Common myeloid progenitor, CD34-positive (primary cell): ENCODE measurements around the gene TMBIM6. TPM values are rescaled to one million over a fixed set of nuclear protein-coding genes. Genes with fewer than 3 reads are reported as not detected.

Experiments
- CTCF ChIA-PET: fragments of 350-600 bp; sonication (Branson Sonifier 250); formaldehyde crosslinking; loops from one replicate; lab custom pipeline; 2021; ENCODE audit warnings: antibody characterized with exemption; lab: Charles Lee
- POLR2A ChIA-PET: fragments of 350-600 bp; sonication (Branson Sonifier 250); formaldehyde crosslinking; loops from one replicate; lab custom pipeline; 2021; ENCODE audit warnings: antibody characterized with exemption; lab: Charles Lee
- DNase-seq, 3 donors: peaks; one replicate each; pipeline versions ENCODE4 v3.0.0 to v3.0.0-alpha.2; 2013
- H3K27ac ChIP-seq, 2 experiments: 1 replicate in 1 of 2; 2 replicates in 1 of 2; pipeline ENCODE4 v1.7.0; 2013; ENCODE audit warnings: inconsistent platforms in 2 of 2, low read length in 2 of 2, mild to moderate bottlenecking in 2 of 2, low read depth in 1 of 2, moderate library complexity in 1 of 2; ENCODE audit not compliant: severe bottlenecking in 2 of 2, insufficient read depth in 1 of 2, poor library complexity in 1 of 2
- H3K27me3 ChIP-seq, 5 experiments: replicated peaks in 2 of 5; 1 replicate in 3 of 5; 2 replicates in 2 of 5; pipeline versions ENCODE4 v1.6.1 to v1.7.0; 2013; ENCODE audit warnings: low read length in 4 of 5, mild to moderate bottlenecking in 2 of 5, moderate library complexity in 2 of 5, inconsistent platforms in 1 of 5; ENCODE audit not compliant: insufficient read depth in 5 of 5, control insufficient read depth in 4 of 5
- H3K36me3 ChIP-seq, 4 experiments: 1 replicate in 2 of 4; 2 replicates in 2 of 4; pipeline versions ENCODE4 v1.6.1 to v1.7.0; 2013; ENCODE audit warnings: low read length in 3 of 4, control low read depth in 1 of 4, mild to moderate bottlenecking in 1 of 4; ENCODE audit not compliant: control insufficient read depth in 4 of 4, insufficient read depth in 4 of 4
- H3K4me1 ChIP-seq, 4 experiments: 1 replicate in 3 of 4; 2 replicates in 1 of 4; pipeline versions ENCODE4 v1.6.1 to v1.7.1; 2013; ENCODE audit warnings: low read length in 3 of 4, mild to moderate bottlenecking in 3 of 4, control low read depth in 1 of 4, inconsistent platforms in 1 of 4, moderate library complexity in 1 of 4; ENCODE audit not compliant: control insufficient read depth in 4 of 4, insufficient read depth in 4 of 4; ENCODE audit errors: control extremely low read depth in 1 of 4
- H3K4me3 ChIP-seq, 7 experiments: 1 replicate in 4 of 7; 2 replicates in 3 of 7; pipeline versions ENCODE4 v1.5.1 to v1.7.0; 2013; ENCODE audit warnings: mild to moderate bottlenecking in 7 of 7, low read length in 6 of 7, moderate library complexity in 6 of 7, inconsistent platforms in 2 of 7, low read depth in 2 of 7, control low read depth in 1 of 7; ENCODE audit not compliant: insufficient read depth in 4 of 7, control insufficient read depth in 1 of 7; ENCODE audit errors: extremely low read depth in 1 of 7
- H3K9me3 ChIP-seq, 5 experiments: 1 replicate in 4 of 5; 2 replicates in 1 of 5; pipeline versions ENCODE4 v1.6.1 to v1.7.1; 2013; ENCODE audit warnings: low read length in 4 of 5, mild to moderate bottlenecking in 2 of 5, inconsistent platforms in 1 of 5, low read depth in 1 of 5, moderate library complexity in 1 of 5; ENCODE audit not compliant: control insufficient read depth in 4 of 5, insufficient read depth in 2 of 5; ENCODE audit errors: control extremely low read depth in 1 of 5
- WGBS: methylation state at CpG from one replicate; pipeline ENCODE4 v1.1.5; 2013; ENCODE audit not compliant: insufficient coverage; 5-methylcytosine and 5-hydroxymethylcytosine counted together
- polyA plus RNA-seq: library from polyadenylated mRNA; unstranded; fragments of 120-200 nt; gene quantifications from one replicate; pipeline ENCODE4 v1.2.1, GENCODE V29; 2013

TMBIM6 gene
- polyA plus RNA-seq: 272 TPM

- H3K27ac ChIP-seq: peak within 1 kb of the TSS; percentile 96 to 99
- H3K36me3 ChIP-seq: peaks cover 0 to 10% (median 3%) of the 10 kb centered on the region in 4 experiments
- no peaks in the 10 kb centered on the region for H3K27me3 ChIP-seq
- peak; percentile 100 for DNase-seq
- peaks cover 12 to 34% (median 21%) of the 10 kb centered on the region in 4 experiments for H3K4me1 ChIP-seq
- ChIA-PET CTCF (interaction anchor here (0.6 to 3.3 kb wide), 28 partner anchors 9 to 118 kb away, joined by 3 to 13 read pairs (median 4); partner anchors contain the start of gene PRPF40B), POLR2A (interaction anchor here (0.6 to 1.7 kb wide), 14 partner anchors 13 to 113 kb away, joined by 3 to 10 read pairs (median 4); no protein-coding TSS in a partner anchor)
- peak within 1 kb of the TSS; percentile 62 to 94 (median 81) for H3K4me3 ChIP-seq
- H3K9me3 ChIP-seq: no peaks in the 10 kb centered on the region
- 7% methylated on average over 40 of the region's 50 CpGs for WGBS
Observed at GRCh38 chr12:49740930-49741881, at the start of gene TMBIM6. TMBIM6 (plus strand) TSS chr12:49741557; CDS start chr12:49752494, 10,937 bp downstream.

GRCh38 chr12:49692851-49693250 lies 48.5 kb upstream of the TMBIM6 start:
- Histone ChIP-seq H3K9me3 (no peaks in the 10 kb centered on the region), H3K4me3 (no peak overlapping the region), H3K27me3 (peaks cover 0 to 4% (median 0%) of the 10 kb centered on the region in 5 experiments), H3K27ac (no peak overlapping the region), H3K36me3 (no peaks in the 10 kb centered on the region), H3K4me1 (peaks cover 0 to 6% (median 3%) of the 10 kb centered on the region in 4 experiments)
- CTCF ChIA-PET: interaction anchor here (1.3 to 8.2 kb wide), 3 partner anchors 19 to 49 kb away, joined by 3 to 69 read pairs (median 5); no protein-coding TSS in a partner anchor
- POLR2A ChIA-PET: interaction anchor here (0.6 to 1.1 kb wide), 4 partner anchors 11 to 1676 kb away, joined by 3 to 4 read pairs (median 3); partner anchors contain the start of gene FMNL3
- WGBS: 100% methylated on average over 3 of the region's 3 CpGs
- no peak for DNase-seq

GRCh38 chr12:49693931-49694444 lies 47.4 kb upstream of the TMBIM6 start:
- 100% methylated on average over 3 of the region's 8 CpGs for WGBS
- CTCF ChIA-PET: interaction anchor here (2.1 to 8.2 kb wide), 2 partner anchors 12 to 20 kb away, joined by 8 to 69 read pairs; no protein-coding TSS in a partner anchor
- no peak for DNase-seq
- H3K9me3 ChIP-seq: no peaks in the 10 kb centered on the region
- H3K4me3 ChIP-seq: no peak overlapping the region
- H3K27me3 ChIP-seq: peaks cover 0 to 4% (median 0%) of the 10 kb centered on the region in 5 experiments
- peaks cover 10 to 14% (median 13%) of the 10 kb centered on the region in 4 experiments for H3K4me1 ChIP-seq
- H3K36me3 ChIP-seq: no peaks in the 10 kb centered on the region
- POLR2A ChIA-PET: no interaction called here
- H3K27ac ChIP-seq: no peak overlapping the region

- Histone ChIP-seq H3K36me3 (no peaks in the 10 kb centered on the region), H3K4me3 (no peak overlapping the region), H3K4me1 (peaks cover 12 to 23% (median 19%) of the 10 kb centered on the region in 4 experiments), H3K27me3 (peaks cover 0 to 3% (median 0%) of the 10 kb centered on the region in 5 experiments), H3K27ac (no peak overlapping the region), H3K9me3 (no peaks in the 10 kb centered on the region)
- ChIA-PET CTCF (interaction anchor here (0.8 to 3.1 kb wide), 13 partner anchors 8 to 60 kb away, joined by 3 to 11 read pairs (median 4); no protein-coding TSS in a partner anchor), POLR2A (interaction anchor here (1.4 kb wide), 1 partner anchor 26 kb away, joined by 4 read pairs; no protein-coding TSS in a partner anchor)
- no peak for DNase-seq
Observed at GRCh38 chr12:49696723-49697122, 44.6 kb upstream of the TMBIM6 start.

DNA sequence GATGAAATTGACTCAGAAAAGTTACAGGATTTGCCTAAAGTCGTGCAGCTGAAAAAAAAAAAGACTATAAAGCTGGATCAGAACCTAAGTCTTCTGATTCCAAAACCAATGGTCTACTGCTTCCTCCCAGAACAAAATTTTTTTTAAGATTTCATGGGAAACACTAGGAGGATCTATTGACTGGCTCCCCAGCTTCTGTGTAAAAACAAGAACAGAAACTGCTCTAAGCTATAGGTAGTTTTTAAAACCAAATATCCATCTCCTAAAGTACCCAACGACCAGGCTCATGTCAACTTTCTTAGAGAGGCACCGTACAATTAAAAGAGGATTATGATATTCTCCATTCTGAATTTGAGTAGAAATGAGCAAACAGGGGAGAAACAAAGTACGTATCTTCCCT lies 43.5 kb upstream of the TMBIM6 start:
- peaks cover 0 to 3% (median 0%) of the 10 kb centered on the region in 5 experiments for H3K27me3 ChIP-seq
- H3K9me3 ChIP-seq: no peaks in the 10 kb centered on the region
- no peak for DNase-seq
- no peak overlapping the region for H3K4me3 ChIP-seq
- CTCF ChIA-PET: interaction anchor here (1.3 to 3.2 kb wide), 6 partner anchors 8 to 55 kb away, joined by 4 to 13 read pairs (median 8); no protein-coding TSS in a partner anchor
- peaks cover 15 to 28% (median 20%) of the 10 kb centered on the region in 4 experiments for H3K4me1 ChIP-seq
- H3K36me3 ChIP-seq: no peaks in the 10 kb centered on the region
- WGBS: 100% methylated on average over 1 of the region's 4 CpGs
- POLR2A ChIA-PET: no interaction called here
- H3K27ac ChIP-seq: no peak overlapping the region

DNA sequence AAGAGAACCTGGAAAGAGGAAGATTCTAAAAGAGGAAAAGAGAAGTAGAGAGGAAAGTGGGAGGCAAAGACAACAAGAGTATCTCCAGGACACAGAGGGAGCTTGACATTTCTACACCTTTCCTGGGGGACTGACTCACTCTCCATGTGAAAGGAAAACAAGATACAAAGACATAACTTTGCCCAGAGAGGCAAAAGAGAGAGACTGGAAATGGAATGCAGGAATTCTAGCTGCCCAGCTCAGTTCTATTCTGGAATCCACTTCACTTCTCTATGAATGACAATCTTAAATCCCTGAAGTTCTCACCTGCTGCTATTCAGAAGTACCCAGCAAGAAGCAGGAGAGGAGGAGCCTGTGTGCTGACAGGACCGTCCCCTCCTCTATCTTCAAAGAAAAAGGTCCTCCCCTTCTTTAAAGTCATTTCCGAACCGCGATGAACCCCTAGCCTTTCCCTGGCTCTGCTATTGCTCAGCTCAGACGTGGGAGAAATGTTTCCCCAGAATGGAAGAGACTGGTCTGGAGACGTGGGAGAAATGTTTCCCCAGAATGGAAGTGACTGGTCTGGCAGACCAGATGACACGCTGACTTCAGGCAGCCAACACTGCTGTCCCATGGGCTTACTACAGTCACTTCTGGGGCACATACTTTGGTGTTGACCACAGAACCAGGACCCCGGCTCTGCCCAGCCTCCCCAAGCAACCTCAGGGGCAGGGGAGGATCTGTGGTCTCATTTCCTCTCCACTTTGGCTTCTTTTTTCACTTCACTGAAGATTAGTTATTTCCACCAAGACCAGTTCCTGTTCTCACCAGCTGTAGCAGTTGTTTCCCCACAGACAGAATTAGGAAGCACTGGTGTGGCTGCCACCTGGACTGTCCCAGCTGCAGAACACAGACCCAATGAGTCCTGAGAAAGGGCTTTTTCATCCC lies 42.5 kb upstream of the TMBIM6 start:
- H3K9me3 ChIP-seq: no peaks in the 10 kb centered on the region
- DNase-seq: peak; percentile 64 to 93 (median 89)
- WGBS: 8% methylated on average over 5 of the region's 8 CpGs
- H3K4me3 ChIP-seq: peak overlapping the region in 5 of 7 experiments; percentile 17 to 56 (median 42)
- ChIA-PET CTCF (interaction anchor here (0.6 to 9.5 kb wide), 10 partner anchors 9 to 62 kb away, joined by 3 to 56 read pairs (median 4); no protein-coding TSS in a partner anchor), POLR2A (interaction anchor here (0.5 to 1.7 kb wide), 5 partner anchors 8 to 983 kb away, joined by 3 to 9 read pairs (median 5); partner anchors contain the start of genes CCNT1 and FMNL3)
- H3K27ac ChIP-seq: no peak overlapping the region
- H3K36me3 ChIP-seq: no peaks in the 10 kb centered on the region
- H3K27me3 ChIP-seq: peaks cover 0 to 3% (median 0%) of the 10 kb centered on the region in 5 experiments
- H3K4me1 ChIP-seq: peaks cover 26 to 38% (median 29%) of the 10 kb centered on the region in 4 experiments
